ENCODE results near the gene SDHAF2.
"Not testable (repeated sequence)": the region's sequence is repeated elsewhere in the genome, so short reads cannot be mapped to it uniquely, and the experiment has no call there.

The SDHAF2 gene

GRCh38 chr11:61418136-61418535 is 11.8 kb upstream of the SDHAF2 start:
- H3K4me3 ChIP-seq (ENCODE audit: low read length) = no peak overlapping the region
- DNase-seq (ENCODE audit: low read depth, low spot score) = no peak

DNA sequence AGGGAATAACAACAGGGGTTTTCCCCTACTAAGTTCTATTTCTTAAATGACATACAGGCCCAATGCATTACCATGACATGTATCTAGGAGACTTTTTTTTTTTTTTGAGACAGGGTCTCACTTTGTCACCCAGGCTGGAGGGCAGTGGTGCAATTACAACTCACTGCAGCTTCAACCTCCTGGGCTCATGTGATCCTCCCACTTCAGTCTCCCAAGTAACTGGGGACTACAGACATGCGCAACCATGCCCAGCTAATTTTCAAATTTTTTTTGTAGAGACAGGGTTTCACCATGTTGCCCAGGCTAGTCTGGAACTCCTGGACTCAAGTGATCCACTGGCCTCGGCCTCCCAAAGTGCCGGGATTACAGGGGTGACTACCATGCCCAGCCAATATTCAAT is 7.7 kb upstream of the SDHAF2 start:
- no peak overlapping the region for H3K4me3 ChIP-seq (ENCODE audit: low read length)
- no peak for DNase-seq (ENCODE audit: low read depth, low spot score)

- no peak for DNase-seq (ENCODE audit: low read depth, low spot score)
- no peak overlapping the region for H3K4me3 ChIP-seq (ENCODE audit: low read length)
These were observed 4.4 kb upstream of the SDHAF2 start for GRCh38 chr11:61425367-61426131.

- DNase-seq (ENCODE audit: low read depth, low spot score) = peak; percentile 33
These were observed 606 bp upstream of the SDHAF2 start for GRCh38 chr11:61429346-61429690.

GRCh38 chr11:61430839-61431238 is 915 bp downstream of the SDHAF2 start:
- DNase-seq (ENCODE audit: low read depth, low spot score) = not testable (repeated sequence)
- H3K4me3 ChIP-seq (ENCODE audit: low read length) = peak overlapping the region; percentile 100

More at GRCh38 chr11:61429346-61429690, 606 bp upstream of the SDHAF2 start:
- peak overlapping the region; percentile 86 for H3K4me3 ChIP-seq (ENCODE audit: low read length)

DNA sequence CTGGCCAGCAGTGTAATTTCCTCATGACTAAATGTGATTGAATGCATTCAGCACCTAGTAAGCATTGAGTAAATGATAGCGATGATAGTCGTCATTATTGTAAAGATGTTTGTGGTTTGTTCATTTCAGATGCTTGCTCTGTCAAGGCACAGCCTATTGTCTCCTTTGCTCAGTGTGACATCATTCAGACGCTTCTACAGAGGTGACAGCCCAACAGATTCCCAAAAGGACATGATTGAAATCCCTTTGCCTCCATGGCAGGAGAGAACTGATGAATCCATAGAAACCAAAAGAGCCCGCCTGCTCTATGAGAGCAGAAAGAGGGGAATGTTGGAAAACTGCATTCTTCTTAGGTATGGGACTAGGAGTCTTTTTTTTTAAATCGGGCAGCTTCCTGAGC is 7.6 kb downstream of the SDHAF2 start:
- no peak for DNase-seq (ENCODE audit: low read depth, low spot score)
- H3K4me3 ChIP-seq (ENCODE audit: low read length) = no peak overlapping the region

- no peak overlapping the region for H3K4me3 ChIP-seq (ENCODE audit: low read length)
- no peak for DNase-seq (ENCODE audit: low read depth, low spot score)
These were observed 9.7 kb downstream of the SDHAF2 start for GRCh38 chr11:61439615-61440014.

GRCh38 chr11:61442616-61443015 is 12.7 kb downstream of the SDHAF2 start:
- no peak for DNase-seq (ENCODE audit: low read depth, low spot score)
- no peak overlapping the region for H3K4me3 ChIP-seq (ENCODE audit: low read length)

DNA sequence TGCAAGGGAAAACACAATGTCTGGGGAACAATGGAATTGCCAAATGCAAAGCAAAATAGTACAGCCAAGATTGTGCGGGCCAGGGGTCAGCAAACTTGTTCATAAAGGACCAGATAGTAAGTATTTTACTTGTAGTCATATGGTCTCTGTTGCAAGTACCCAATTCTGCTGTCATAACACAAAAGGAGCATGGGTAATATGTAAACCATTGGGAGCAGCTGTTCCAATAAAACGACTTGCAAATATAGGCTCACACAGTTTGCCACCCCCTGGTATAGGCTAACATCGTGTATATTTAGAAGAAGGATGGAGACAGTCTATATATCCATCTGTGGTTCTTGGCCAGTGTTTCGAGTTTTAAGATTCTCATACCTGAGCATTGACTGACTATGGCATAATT is 15.6 kb downstream of the SDHAF2 start:
- DNase-seq (ENCODE audit: low read depth, low spot score) = no peak
- no peak overlapping the region for H3K4me3 ChIP-seq (ENCODE audit: low read length)

- DNase-seq (ENCODE audit: low read depth, low spot score) = peak; percentile 82
- no peak overlapping the region for H3K4me3 ChIP-seq (ENCODE audit: low read length)
These were observed 16.3 kb downstream of the SDHAF2 start for GRCh38 chr11:61446211-61446651.

DNA sequence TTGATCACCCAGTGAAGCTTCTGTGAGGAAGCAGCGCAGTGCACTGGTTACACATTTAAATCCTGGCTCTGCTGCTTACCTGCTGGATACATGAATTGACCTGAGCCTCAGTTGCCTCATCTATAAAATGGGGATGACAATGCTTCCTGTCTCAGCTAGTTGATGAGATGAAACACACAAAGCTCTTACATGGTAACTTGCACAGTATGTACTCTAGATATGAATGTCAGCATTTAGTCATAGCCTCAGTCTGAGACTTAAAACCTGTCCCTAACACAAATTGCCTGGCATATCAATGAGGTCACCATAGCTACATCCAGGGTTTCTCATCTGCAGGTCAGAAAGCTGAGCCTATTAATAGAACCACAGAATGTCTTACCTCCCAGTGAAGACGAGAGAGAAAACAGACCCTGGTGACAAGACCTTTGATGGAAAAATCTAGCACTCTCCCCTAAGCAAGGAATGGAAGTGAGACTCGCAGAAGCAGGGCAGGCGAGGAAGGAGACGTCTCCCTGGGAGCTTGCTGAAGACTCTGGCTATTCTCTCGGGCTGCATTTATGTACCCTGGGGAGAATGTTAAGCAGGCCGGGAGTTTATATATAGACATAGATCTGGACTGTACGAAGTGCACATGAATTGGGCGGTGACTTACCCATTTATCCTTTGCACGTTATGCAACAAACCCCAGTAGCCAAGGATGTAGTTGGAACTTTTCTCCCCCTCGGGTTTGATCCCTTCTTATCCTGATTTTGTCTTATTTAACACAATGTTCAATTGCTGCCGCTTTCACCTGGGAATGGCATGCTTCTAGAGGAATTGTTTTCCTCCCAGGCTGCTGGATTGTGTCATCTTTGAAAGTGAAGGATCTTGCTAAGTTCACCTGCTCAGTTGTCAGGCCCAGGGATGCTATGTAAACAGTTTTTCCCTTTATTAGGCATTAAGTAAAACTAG is 18.0 kb downstream of the SDHAF2 start:
- DNase-seq (ENCODE audit: low read depth, low spot score) = no peak
- H3K4me3 ChIP-seq (ENCODE audit: low read length) = no peak overlapping the region

GRCh38 chr11:61448552-61448927 is 18.6 kb downstream of the SDHAF2 start:
- no peak overlapping the region for H3K4me3 ChIP-seq (ENCODE audit: low read length)
- DNase-seq (ENCODE audit: low read depth, low spot score) = no peak

DNA sequence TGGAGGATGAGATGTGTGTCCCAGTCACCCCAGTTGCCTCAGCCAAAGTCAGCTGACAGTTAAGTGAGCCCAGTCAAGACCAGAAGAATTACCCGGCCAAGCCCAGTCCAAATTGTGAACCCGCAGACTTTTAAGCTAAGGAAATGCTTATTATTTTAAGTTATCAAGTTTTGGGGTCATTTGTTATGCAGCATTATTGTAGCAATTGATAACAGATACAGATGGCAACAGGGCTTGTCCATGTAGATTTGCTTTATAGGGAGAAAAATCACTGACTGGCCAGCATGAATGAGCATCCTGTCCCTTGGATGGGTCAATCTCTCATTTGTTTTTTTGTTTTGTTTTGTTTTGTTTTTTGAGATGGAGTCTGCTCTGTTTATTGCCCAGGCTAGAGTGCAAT is 22.9 kb downstream of the SDHAF2 start:
- DNase-seq (ENCODE audit: low read depth, low spot score) = no peak

DNA sequence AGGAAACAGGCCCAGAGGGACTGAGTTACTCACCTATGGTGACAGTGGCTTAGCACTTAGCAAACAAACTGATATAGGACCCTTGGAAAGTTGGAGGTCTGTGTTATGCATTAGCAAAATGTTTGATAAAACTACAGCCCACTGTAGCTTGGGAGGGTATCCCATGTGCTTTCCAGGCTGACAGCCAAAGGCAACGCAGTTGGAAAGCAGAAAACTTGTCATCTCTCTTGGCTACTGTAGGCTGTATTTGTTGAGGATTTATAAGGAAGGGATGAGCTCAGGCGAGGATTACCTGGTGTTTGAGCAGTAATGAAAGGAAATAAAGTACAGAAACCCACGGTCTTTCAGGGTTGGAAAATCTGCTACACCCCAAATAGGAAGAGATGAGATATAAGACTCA is 23.8 kb downstream of the SDHAF2 start:
- DNase-seq (ENCODE audit: low read depth, low spot score) = no peak
- no peak overlapping the region for H3K4me3 ChIP-seq (ENCODE audit: low read length)

More for the DNA sequence above, 22.9 kb downstream of the SDHAF2 start:
- no peak overlapping the region for H3K4me3 ChIP-seq (ENCODE audit: low read length)

DNA sequence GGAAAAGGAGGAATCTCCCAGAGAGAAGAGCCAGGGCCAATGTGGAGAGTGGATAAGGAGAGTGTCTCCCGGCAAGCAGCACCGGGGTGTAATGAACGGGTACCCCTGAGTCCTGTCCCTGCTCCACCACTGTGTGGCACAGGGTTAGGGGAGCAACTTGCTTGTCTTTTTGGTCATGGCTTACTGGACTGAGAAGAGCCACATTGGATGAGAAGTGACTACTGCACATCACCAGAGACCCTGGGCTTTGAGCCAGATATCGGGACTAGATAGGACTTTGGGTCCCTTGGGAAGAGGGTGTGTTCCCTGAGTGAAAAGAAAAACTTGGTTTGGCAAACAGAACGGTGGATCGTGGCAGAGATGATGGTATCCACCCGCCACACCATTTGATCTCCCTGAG is 24.6 kb downstream of the SDHAF2 start:
- H3K4me3 ChIP-seq (ENCODE audit: low read length) = no peak overlapping the region
- no peak for DNase-seq (ENCODE audit: low read depth, low spot score)

GRCh38 chr11:61460474-61460881 is 30.6 kb downstream of the SDHAF2 start:
- DNase-seq (ENCODE audit: low read depth, low spot score) = no peak
- no peak overlapping the region for H3K4me3 ChIP-seq (ENCODE audit: low read length)

DNA sequence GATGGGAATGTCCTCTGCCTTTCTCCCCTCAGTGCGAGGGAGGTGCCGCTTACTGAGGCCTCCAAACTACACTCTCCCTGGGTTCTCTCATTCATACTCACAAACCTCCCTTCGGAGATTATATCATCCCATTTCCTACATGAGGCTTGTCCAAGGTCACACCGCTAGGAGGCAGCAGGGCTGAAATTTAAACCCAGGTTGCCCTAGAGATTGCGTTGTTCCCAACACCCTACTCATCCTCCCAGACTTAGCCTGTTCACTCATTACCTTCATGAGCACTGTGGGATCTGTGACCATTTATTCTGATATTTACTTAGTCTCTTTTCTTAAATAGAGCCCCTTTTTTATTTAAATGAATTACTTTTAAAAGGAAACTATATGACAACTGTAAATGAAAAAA is 31.1 kb downstream of the SDHAF2 start:
- no peak for DNase-seq (ENCODE audit: low read depth, low spot score)
- no peak overlapping the region for H3K4me3 ChIP-seq (ENCODE audit: low read length)

GRCh38 chr11:61467602-61468001 is 37.7 kb downstream of the SDHAF2 start:
- DNase-seq (ENCODE audit: low read depth, low spot score); H3K4me3 ChIP-seq (ENCODE audit: low read length): not testable (repeated sequence)

- H3K4me3 ChIP-seq (ENCODE audit: low read length) = no peak overlapping the region
- no peak for DNase-seq (ENCODE audit: low read depth, low spot score)
These were observed 38.1 kb downstream of the SDHAF2 start for GRCh38 chr11:61468002-61468401.

DNA sequence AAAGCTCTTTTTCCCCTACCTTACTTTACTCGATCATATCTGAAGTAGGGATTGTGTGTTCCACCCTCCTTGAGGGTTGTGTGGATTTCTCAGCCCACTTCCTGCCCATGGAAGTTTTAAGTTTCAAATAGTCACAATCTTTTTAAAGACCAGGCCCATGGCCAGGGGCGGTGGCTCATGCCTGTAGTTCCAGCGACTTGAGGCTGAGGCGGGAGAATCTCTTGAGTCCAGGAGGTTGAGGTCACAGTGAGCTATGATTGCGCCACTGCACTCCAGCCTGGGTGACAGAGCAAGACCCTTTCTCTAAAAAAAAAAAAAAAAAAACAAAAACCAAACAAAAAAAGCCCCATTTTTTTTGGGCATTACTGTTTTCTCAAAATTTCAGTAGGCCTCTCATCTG is 42.4 kb downstream of the SDHAF2 start:
- no peak overlapping the region for H3K4me3 ChIP-seq (ENCODE audit: low read length)

More for the DNA sequence above, 42.4 kb downstream of the SDHAF2 start:
- DNase-seq (ENCODE audit: low read depth, low spot score) = no peak

Data from Jurkat, Clone E6-1 (cell line).